Measurements from ENCODE around the gene DUS3L. TPM values are rescaled to one million over a fixed set of nuclear protein-coding genes. Genes with fewer than 3 reads are reported as not detected.

Gene DUS3L
- total RNA-seq, 2 experiments from 2014 or later, result 56.6 to 66.3 TPM

DNA sequence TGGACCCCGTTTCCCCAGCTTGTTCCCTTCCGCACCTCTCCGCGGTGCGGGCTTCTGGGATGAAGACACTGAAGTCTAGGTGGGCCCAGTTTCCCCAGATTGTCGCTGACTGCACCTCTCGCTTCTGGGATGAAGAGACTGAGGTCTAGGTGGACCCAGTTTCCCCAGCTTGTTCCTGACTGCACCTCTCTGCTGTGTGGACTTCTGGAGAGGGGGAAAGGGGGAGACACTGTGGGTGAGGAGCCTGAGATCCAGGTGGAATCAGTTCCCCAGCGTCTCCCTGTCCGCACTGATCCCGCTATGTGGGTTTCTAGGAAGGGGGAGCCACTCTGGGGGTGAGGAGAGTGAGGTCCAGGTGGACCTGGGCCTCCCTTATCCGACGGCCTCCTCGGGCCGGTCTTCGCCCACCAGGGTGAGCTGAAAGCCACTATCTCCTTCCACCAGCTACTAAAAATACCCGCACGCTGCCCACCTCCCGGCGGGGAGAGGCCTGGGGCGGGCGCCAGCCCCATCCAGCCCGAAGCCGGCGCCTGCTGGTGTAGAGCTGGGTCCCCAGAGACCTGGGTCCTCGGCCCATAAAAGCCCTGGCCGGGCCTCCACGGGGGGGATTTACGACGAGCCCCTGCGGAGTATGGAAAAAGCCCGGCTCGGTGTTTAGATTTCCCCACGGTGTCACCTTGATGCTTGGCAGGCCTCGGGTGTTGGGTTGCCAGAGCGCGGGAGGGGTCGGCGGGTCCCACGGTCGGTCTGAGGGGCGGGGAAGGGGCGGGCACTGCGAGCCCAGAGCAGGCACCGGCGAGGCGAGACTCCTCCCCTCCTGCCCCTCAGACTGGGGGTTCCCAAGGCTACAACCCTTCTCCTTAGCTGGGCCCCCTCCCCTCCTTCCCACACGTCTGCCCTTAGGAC is 38.0 kb upstream of the DUS3L start:
- DNase-seq (peak; percentile 53), ATAC-seq (no peak)
- no peaks in the 10 kb centered on the region for H3K36me3 Mint-ChIP-seq (ENCODE audit: low read depth)
- peak overlapping the region; percentile 92 for H3K4me3 Mint-ChIP-seq
- ChIA-PET POLR2A (interaction anchor here (0.5 to 2.9 kb wide), 23 partner anchors 9 to 164 kb away, joined by 3 to 53 read pairs (median 4); partner anchors contain the start of genes CATSPERD, DUS3L, FUT6 and LONP1), CTCF (interaction anchor here (1.0 to 5.3 kb wide), 16 partner anchors 11 to 194 kb away, joined by 3 to 63 read pairs (median 5); partner anchors contain the start of genes CATSPERD, FUT6, LONP1 and NRTN)
- H3K4me1 Mint-ChIP-seq (ENCODE audit: low read depth), result peaks cover 15% of the 10 kb centered on the region
- peaks cover 2% of the 10 kb centered on the region for H3K27me3 Mint-ChIP-seq (ENCODE audit: low read depth)
- peak overlapping the region; percentile 97 for H3K27ac Mint-ChIP-seq
- H3K9me3 Mint-ChIP-seq (ENCODE audit: insufficient read depth), result no peaks in the 10 kb centered on the region

DNA sequence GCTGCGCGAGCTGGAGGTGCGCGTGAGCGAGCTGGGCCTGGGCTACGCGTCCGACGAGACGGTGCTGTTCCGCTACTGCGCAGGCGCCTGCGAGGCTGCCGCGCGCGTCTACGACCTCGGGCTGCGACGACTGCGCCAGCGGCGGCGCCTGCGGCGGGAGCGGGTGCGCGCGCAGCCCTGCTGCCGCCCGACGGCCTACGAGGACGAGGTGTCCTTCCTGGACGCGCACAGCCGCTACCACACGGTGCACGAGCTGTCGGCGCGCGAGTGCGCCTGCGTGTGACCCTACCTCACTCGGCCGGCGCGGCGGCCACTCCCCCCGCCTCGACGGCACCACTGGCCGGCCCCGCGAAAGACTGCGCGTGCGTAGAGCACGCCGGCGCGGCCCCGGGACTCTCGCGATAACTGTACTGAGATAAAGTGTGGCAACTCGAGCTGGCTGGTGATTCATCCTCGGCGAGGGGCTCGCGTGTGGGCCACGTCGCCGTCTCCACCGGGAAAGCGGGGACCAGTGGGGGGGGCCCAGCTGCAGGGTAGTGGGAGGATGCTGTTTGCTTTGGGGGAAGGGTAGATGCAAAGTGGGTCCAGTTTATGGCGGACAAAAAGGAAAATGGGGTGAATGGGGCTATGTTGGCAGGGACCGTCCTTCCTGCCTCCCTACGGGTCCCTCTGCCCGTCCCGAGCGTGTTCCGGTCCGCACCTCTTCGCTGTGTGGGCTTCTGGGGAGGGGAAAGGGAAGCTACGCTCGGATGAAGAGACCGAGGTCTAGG is 37.1 kb upstream of the DUS3L start:
- Mint-ChIP-seq H3K36me3 (ENCODE audit: low read depth) (no peaks in the 10 kb centered on the region), H3K4me1 (ENCODE audit: low read depth) (peaks cover 15% of the 10 kb centered on the region), H3K27me3 (ENCODE audit: low read depth) (no peaks in the 10 kb centered on the region), H3K4me3 (peak overlapping the region; percentile 92), H3K9me3 (ENCODE audit: insufficient read depth) (no peaks in the 10 kb centered on the region), H3K27ac (peak overlapping the region; percentile 97)
- ChIA-PET POLR2A (interaction anchor here (0.5 to 2.9 kb wide), 25 partner anchors 8 to 165 kb away, joined by 3 to 53 read pairs (median 4); partner anchors contain the start of genes CATSPERD, DUS3L, FUT6 and LONP1), CTCF (interaction anchor here (1.0 to 5.3 kb wide), 17 partner anchors 12 to 194 kb away, joined by 3 to 63 read pairs (median 5); partner anchors contain the start of genes CATSPERD, FUT6, LONP1 and NRTN)
- peak; percentile 86 for ATAC-seq
- DNase-seq, result peak; percentile 96

DNA sequence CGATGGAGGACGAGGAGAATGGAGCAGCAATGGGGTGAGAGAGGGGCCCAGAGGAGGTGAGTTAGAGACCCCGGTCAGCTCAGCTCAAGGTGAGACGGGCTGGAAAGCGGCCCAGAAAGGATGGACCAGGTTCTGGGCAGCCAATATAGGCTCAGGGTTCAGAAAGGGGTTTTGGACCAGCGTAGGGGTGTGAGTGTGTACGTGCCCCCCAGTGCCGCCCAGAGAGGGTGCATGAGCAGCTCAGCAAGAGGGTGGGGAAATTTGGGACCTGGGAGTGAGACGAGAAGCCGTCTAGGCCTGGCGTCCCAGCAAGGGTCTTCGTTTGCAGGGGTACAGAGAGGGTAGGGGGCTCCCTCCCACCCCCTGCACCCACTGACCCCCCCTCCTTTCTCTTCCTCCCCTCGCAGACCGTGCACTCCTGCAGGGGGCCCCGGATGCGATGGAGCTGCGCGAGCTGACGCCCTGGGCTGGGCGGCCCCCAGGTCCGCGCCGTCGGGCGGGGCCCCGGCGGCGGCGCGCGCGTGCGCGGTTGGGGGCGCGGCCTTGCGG is 36.5 kb upstream of the DUS3L start:
- Mint-ChIP-seq H3K36me3 (ENCODE audit: low read depth) (no peaks in the 10 kb centered on the region), H3K4me1 (ENCODE audit: low read depth) (peaks cover 15% of the 10 kb centered on the region), H3K27ac (peak overlapping the region; percentile 97), H3K9me3 (ENCODE audit: insufficient read depth) (no peaks in the 10 kb centered on the region), H3K27me3 (ENCODE audit: low read depth) (no peaks in the 10 kb centered on the region), H3K4me3 (peak overlapping the region; percentile 75)
- CTCF ChIA-PET, result interaction anchor here (1.0 to 5.3 kb wide), 11 partner anchors 15 to 195 kb away, joined by 3 to 63 read pairs (median 5); partner anchors contain the start of genes CATSPERD, LONP1, NRTN and RPL36
- DNase-seq (no peak), ATAC-seq (no peak)
- POLR2A ChIA-PET, result interaction anchor here (0.6 to 2.9 kb wide), 12 partner anchors 12 to 157 kb away, joined by 3 to 53 read pairs (median 6); partner anchors contain the start of genes CATSPERD, DUS3L, FUT6 and LONP1

DNA sequence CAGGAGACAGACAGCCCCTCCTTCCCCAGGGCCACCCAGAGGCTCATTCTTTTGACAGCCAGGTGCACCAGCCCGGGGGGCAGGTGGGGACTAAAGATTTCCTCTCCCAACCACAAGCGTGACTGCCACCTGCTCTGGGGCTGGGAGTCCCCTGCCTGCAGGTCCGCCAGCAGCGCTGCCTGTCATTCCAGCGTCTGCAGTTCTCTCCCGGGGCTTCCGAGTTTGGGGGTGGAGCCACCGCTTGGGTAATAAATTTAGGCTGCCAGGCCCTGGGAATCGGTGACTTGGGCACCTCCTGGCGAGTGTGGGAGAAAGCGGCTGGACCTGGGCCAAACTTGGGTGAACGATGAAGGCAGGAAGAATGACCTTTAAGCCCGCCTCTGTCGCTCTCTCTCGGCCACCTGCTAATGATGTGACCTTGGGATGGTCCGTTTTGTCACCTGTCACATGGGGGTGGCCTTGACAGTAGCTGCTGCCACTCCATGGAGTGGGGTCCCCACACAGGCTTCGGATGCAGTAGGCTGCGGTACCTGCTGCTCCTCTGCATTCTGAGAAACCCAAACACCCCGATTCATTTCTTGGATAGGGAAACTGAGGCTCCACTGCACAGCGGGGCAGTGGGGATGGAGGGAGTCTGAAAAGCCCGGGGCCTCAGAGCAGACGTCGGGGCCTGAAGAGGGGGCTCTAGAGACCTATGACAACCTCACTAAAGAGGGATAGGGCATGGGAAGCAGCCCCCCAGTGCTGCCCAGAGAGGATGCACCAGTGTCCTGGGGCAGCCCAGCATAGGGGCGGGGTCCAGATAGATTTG is 35.8 kb upstream of the DUS3L start:
- no peaks in the 10 kb centered on the region for H3K27me3 Mint-ChIP-seq (ENCODE audit: low read depth)
- peak overlapping the region; percentile 97 for H3K27ac Mint-ChIP-seq
- H3K9me3 Mint-ChIP-seq (ENCODE audit: insufficient read depth), result no peaks in the 10 kb centered on the region
- peak overlapping the region; percentile 75 for H3K4me3 Mint-ChIP-seq
- H3K36me3 Mint-ChIP-seq (ENCODE audit: low read depth), result no peaks in the 10 kb centered on the region
- CTCF ChIA-PET, result interaction anchor here (5.3 kb wide), 1 partner anchor 23 kb away, joined by 63 read pairs; the partner anchor contains the start of gene NRTN
- ATAC-seq (no peak), DNase-seq (no peak)
- peaks cover 15% of the 10 kb centered on the region for H3K4me1 Mint-ChIP-seq (ENCODE audit: low read depth)
- POLR2A ChIA-PET, result interaction anchor here (1.0 to 2.9 kb wide), 3 partner anchors 30 to 77 kb away, joined by 3 to 53 read pairs (median 12); partner anchors contain the start of genes DUS3L, NDUFA11 and VMAC

DNA sequence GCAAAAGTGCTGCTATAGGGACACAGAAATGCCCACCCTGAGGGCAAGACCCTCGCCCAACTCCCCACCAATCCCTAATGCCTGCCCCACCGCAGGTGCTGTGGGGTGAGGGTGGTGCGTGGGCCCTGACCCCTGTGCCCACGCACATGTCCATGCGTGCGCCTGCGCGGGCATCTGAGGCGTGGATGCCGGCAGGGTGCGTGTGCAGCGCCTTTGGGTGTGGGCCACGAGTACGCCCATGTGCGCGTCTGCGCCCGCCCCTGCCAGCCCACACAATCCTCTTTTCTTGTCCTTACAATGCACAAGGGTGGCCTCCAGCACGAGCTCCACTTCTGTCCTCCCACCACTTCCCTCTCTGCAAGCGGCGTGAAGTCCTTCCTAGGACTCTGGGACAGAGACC is 34.2 kb upstream of the DUS3L start:
- H3K27me3 Mint-ChIP-seq (ENCODE audit: low read depth), result peaks cover 3% of the 10 kb centered on the region

DNA sequence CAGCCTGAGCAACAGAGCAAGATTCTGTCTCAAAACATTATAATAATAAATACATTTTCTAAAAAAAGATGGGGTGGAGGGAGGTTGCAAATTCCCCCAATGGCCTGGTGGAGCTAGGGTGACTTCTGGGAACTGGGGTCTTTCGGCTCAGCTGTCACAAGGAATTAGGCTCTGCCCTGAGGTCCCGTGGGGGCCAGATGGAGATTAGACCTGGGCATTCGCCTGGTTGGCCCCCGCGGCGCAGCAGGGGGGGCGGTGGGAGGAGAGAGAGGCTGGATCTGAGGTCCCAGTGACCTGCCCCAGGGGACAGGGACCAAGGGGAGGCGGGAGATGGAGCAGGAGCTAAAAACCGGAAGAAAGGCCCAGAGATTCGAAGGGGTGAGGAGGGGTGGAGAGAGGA is 33.8 kb upstream of the DUS3L start:
- no peaks in the 10 kb centered on the region for H3K9me3 Mint-ChIP-seq (ENCODE audit: insufficient read depth)
- DNase-seq (no peak), ATAC-seq (no peak)
- POLR2A ChIA-PET, result no interaction called here
- H3K4me3 Mint-ChIP-seq, result no peak overlapping the region
- H3K27me3 Mint-ChIP-seq (ENCODE audit: low read depth), result peaks cover 3% of the 10 kb centered on the region
- H3K27ac Mint-ChIP-seq, result no peak overlapping the region
- peaks cover 13% of the 10 kb centered on the region for H3K4me1 Mint-ChIP-seq (ENCODE audit: low read depth)
- CTCF ChIA-PET, result interaction anchor here (2.9 kb wide), 1 partner anchor 21 kb away, joined by 11 read pairs; no protein-coding TSS in a partner anchor
- no peaks in the 10 kb centered on the region for H3K36me3 Mint-ChIP-seq (ENCODE audit: low read depth)

More for the DNA sequence above, 34.2 kb upstream of the DUS3L start:
- H3K9me3 Mint-ChIP-seq (ENCODE audit: insufficient read depth), result no peaks in the 10 kb centered on the region
- ATAC-seq (no peak), DNase-seq (no peak)
- H3K36me3 Mint-ChIP-seq (ENCODE audit: low read depth), result no peaks in the 10 kb centered on the region
- H3K27ac Mint-ChIP-seq, result no peak overlapping the region
- no peak overlapping the region for H3K4me3 Mint-ChIP-seq
- peaks cover 15% of the 10 kb centered on the region for H3K4me1 Mint-ChIP-seq (ENCODE audit: low read depth)
- CTCF ChIA-PET, result interaction anchor here (2.9 kb wide), 1 partner anchor 21 kb away, joined by 11 read pairs; no protein-coding TSS in a partner anchor
- POLR2A ChIA-PET, result no interaction called here

DNA sequence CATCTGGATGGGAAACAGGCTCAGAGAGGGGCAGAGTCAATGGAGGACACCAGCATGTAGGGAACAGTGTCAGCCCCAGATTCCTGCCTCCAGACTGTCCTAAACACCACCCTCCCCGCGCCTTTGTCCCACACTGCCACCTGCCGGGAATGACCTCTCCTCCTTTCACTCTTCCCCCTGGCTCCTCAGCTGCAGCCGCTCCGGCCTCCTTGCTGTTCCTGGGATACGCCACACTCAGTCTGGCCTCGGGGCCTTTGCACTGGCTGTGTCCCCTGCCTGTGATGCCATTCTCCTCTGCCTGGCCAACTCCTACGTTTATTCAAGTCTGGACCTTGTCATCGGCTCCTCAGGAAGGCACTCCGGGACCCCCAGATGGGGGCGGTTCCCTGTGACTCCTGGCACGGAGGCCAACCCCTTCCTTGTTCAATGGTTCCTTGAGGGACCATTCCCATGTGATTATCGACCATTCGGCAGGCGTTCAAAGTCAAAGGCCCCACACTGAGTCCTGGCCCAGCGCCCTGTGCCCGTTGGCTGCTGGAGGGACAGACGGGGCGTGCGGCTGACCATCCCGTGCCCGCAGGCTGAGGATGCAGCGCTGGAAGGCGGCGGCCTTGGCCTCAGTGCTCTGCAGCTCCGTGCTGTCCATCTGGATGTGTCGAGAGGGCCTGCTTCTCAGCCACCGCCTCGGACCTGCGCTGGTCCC is 32.8 kb upstream of the DUS3L start:
- DNase-seq (no peak), ATAC-seq (no peak)
- Mint-ChIP-seq H3K9me3 (ENCODE audit: insufficient read depth) (no peaks in the 10 kb centered on the region), H3K4me1 (ENCODE audit: low read depth) (peaks cover 13% of the 10 kb centered on the region), H3K4me3 (no peak overlapping the region), H3K27ac (no peak overlapping the region), H3K36me3 (ENCODE audit: low read depth) (no peaks in the 10 kb centered on the region), H3K27me3 (ENCODE audit: low read depth) (peaks cover 3% of the 10 kb centered on the region)
- ChIA-PET CTCF (interaction anchor here (1.2 to 2.9 kb wide), 2 partner anchors 17 to 20 kb away, joined by 3 to 11 read pairs; no protein-coding TSS in a partner anchor), POLR2A (interaction anchor here (0.5 kb wide), 1 partner anchor 95 kb away, joined by 3 read pairs; no protein-coding TSS in a partner anchor)

DNA sequence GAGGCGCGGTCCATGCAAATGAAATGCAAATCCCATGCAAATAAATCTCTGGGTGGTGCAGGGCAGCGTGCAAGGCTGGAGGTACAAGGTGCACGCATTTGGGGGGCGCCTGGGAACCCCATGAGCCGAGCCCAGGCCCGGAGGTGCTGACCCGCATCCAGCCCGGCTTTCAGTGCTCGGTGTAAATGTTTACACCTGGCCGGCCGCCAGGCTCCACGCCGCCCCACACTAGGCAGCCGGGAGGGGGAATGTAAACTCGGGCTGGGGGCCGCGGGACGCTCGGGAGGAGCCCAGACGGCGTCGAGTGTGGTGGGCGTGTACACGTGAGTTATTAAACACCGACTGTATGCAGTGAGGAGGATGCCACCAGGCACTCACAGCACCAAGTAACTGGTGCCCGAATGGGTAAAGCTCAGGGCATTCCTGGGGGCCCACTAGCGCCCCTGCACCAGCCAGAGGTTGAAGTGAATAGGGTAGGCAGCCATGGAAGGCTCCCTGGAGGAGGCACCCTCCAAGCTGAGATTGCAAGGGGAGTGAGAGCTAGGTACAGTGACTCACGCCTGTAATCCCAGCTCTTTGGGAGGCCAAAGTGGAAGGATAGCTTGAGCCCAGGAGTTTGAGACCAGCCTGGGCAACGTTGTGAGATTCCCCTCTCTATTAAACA is 31.4 kb upstream of the DUS3L start:
- ChIA-PET POLR2A (interaction anchor here (0.6 kb wide), 1 partner anchor 81 kb away, joined by 3 read pairs; no protein-coding TSS in a partner anchor), CTCF (interaction anchor here (2.9 kb wide), 1 partner anchor 19 kb away, joined by 11 read pairs; no protein-coding TSS in a partner anchor)
- Mint-ChIP-seq H3K27ac (no peak overlapping the region), H3K4me1 (ENCODE audit: low read depth) (peaks cover 11% of the 10 kb centered on the region), H3K27me3 (ENCODE audit: low read depth) (peaks cover 3% of the 10 kb centered on the region), H3K9me3 (ENCODE audit: insufficient read depth) (no peaks in the 10 kb centered on the region), H3K4me3 (no peak overlapping the region), H3K36me3 (ENCODE audit: low read depth) (no peaks in the 10 kb centered on the region)
- no peak for DNase-seq
- no peak for ATAC-seq

DNA sequence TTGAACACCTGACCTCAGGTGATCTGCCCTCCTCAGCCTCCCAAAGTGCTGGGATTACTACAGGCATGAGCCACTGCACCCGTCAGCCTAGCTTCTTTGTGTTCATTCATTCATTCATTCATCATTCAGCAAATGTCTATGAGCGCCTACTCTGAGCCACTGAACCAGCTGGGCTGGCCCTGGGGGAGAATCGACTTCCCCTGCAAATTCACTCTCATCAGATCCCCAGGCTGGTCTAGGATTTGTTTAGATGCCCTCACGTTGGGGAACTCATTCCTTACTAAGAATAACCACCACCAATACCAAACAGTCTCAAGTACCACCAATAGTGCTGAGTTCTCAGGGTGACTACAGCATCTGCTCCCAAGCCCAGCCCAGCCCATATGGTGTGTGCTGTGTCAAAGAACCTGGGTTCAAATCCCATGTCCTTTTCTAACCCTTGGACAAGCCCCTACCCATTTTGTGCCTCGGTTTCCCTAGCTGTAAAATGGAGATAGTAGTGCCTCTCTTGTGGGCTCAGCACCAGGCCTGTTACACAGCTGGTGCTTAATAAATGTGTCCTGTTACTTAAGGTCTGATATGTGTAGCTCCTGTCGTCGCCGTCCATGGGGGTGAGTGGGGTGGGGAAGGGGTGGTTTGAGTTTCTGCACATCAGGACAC is 30.7 kb upstream of the DUS3L start:
- no peak overlapping the region for H3K27ac Mint-ChIP-seq
- no peak for ATAC-seq
- H3K4me3 Mint-ChIP-seq, result no peak overlapping the region
- H3K36me3 Mint-ChIP-seq (ENCODE audit: low read depth), result no peaks in the 10 kb centered on the region
- peaks cover 3% of the 10 kb centered on the region for H3K27me3 Mint-ChIP-seq (ENCODE audit: low read depth)
- H3K9me3 Mint-ChIP-seq (ENCODE audit: insufficient read depth), result no peaks in the 10 kb centered on the region
- H3K4me1 Mint-ChIP-seq (ENCODE audit: low read depth), result peaks cover 5% of the 10 kb centered on the region
- ChIA-PET POLR2A (interaction anchor here (0.6 kb wide), 1 partner anchor 81 kb away, joined by 3 read pairs; no protein-coding TSS in a partner anchor), CTCF (interaction anchor here (1.8 kb wide), 1 partner anchor 17 kb away, joined by 7 read pairs; the partner anchor contains the start of gene NRTN)
- no peak for DNase-seq

Measured in activated CD8-positive, alpha-beta T cell treated with anti-CD3 and anti-CD28 coated beads, Interleukin-2, amount 10 ng/mL, durations not matched to agents 7 days and 5 days (primary cell).